Epithelial cell of proximal tubule (primary cell): Measurements from ENCODE around the gene CEP68. TPM values are rescaled to one million over a fixed set of nuclear protein-coding genes. Genes with fewer than 3 reads are reported as not detected.

Experiments used
- DNase-seq: peaks from one replicate; pipeline ENCODE4 v3.0.0-alpha.2; 2011; ENCODE audit warnings: low read depth
- H3K4me3 ChIP-seq: 2 replicates; pipeline ENCODE4 v1.5.1; 2011; ENCODE audit warnings: low read depth, mild to moderate bottlenecking, low read length
- total RNA-seq: library from RNA; depleted of rRNA; stranded (reverse); fragments of >200 nt; gene quantifications from 2 replicates; pipeline ENCODE4 v1.2.3, GENCODE V29; 2015
- TF ChIP-seq, protein P1 (sequence below): conservative IDR thresholded peaks from 2 replicates; pipeline ENCODE4 v1.5.1; 2012; ENCODE audit warnings: low read depth, mild to moderate bottlenecking, low read length

Gene CEP68
- total RNA-seq, 1 donor from 2014 or later: 5.1 TPM

DNA sequence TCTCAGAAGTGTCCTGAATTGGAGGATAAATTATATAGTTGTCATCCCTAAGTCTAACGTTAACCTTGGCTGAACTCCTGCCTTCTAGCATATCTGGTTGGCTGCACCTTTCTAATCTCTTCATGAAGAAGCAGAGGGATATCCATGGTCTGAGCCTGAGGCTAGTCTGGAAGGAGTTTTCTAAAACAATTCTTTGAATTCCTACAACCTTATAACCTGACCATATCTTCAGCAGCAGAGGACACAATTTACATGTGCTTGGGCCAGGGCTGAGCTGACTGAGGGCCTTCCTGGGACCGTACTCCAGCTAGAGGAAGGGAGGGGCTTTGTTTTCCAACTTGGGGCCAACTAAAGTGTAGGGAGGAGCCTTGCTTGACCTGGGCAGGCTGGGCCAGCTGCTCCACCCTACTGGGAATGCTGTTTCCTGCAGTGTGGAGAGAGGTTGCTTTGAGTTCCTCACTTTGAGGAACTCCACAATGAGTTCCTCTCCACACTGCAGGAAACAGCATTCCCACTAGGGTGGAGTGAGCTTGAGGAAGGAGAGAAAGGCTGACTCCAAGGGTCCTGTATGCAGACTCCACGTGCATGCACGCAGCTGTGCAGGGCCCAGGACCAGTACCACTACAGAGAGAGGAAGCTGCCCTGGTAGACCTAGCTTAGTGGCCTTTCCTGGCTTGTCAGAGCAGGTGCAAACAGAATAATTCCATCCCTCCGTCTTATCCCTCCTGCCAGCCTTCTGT lies 19.6 kb downstream of the CEP68 start:
- no peak for DNase-seq
- TF ChIP-seq, protein P1, sequence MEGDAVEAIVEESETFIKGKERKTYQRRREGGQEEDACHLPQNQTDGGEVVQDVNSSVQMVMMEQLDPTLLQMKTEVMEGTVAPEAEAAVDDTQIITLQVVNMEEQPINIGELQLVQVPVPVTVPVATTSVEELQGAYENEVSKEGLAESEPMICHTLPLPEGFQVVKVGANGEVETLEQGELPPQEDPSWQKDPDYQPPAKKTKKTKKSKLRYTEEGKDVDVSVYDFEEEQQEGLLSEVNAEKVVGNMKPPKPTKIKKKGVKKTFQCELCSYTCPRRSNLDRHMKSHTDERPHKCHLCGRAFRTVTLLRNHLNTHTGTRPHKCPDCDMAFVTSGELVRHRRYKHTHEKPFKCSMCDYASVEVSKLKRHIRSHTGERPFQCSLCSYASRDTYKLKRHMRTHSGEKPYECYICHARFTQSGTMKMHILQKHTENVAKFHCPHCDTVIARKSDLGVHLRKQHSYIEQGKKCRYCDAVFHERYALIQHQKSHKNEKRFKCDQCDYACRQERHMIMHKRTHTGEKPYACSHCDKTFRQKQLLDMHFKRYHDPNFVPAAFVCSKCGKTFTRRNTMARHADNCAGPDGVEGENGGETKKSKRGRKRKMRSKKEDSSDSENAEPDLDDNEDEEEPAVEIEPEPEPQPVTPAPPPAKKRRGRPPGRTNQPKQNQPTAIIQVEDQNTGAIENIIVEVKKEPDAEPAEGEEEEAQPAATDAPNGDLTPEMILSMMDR: no peak
- H3K4me3 ChIP-seq: no peak overlapping the region

DNA sequence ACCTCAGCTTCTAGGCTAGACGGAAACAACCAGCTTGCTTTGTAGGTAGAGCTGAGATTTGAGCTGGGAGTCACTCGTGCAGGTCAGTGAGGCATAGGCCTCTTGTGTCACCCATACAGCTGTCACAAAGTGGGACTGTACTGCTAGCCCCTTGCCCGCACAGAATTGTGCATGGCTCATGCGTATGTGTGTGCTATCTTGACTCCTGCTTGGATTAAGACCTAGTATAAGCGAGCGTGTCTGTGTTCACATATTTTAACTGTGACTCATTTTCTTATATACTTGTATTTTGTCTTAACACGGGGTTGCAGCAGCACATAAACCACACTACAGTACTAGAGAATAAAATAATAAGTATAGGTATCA lies 20.1 kb downstream of the CEP68 start:
- DNase-seq: no peak
- TF ChIP-seq, protein P1: no peak

DNA sequence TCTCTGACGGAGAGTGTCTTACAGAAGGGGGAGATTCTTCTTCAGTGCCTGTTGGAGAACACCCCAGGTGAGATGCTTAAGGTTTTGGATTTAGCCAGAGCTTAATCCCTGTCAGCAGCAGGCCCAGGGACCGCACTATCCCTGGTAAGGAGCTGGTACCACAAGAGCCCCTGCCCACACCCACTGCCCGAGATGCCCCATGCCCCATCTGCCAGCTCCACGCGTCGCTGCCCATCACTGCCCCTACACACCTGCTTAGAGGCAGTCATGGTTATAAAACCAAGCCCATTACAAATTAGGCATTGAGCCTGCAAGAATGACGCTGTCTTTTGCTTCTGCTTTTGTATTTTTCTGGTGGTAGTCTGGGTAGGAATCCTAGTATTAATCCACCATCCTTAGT lies 21.7 kb downstream of the CEP68 start:
- H3K4me3 ChIP-seq: no peak overlapping the region
- no peak for DNase-seq
- TF ChIP-seq, protein P1: no peak

More for the DNA sequence above, 20.1 kb downstream of the CEP68 start:
- H3K4me3 ChIP-seq: no peak overlapping the region

DNA sequence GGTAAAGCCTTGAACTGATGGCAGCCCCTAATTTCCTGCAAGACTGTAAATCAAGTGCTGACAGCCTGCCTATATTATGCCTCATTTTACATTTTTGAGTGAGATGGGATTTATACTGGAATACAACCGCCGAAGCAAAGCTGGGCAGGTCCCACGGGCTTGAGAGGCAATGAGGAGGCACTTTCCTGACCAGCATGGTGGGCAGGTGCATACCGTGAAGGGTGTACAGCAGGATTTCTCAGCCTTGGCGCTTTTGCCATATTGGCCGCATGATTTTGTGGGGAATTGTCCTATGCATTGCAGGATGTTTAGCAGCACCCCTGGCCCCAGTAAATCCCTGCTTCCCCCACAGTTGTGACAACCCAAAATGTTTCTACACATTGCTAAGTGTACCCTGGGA lies 22.8 kb downstream of the CEP68 start:
- TF ChIP-seq, protein P1: no peak
- no peak for DNase-seq
- no peak overlapping the region for H3K4me3 ChIP-seq

DNA sequence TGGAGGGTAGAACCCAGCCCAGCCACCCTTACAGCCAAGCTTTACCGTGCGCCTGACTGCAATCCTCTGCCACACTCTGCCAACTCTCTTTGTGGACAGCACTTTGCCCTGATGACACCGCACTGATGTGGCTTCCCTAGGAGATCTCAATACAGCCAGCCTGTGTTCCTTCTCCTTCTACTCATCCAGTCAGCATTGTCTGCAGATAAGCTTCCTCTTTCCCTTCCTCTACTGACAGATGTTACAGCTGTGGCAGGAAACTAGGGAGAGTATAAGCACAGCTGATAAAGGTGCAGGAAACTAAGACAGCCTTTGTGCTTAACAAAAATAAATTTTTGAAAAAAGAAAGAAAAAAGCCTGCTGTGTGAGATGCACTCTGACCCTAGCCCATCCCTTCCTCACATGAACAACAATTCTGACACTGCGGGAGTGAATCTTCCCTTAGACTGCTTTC lies 25.0 kb downstream of the CEP68 start:
- no peak overlapping the region for H3K4me3 ChIP-seq
- no peak for DNase-seq
- TF ChIP-seq, protein P1: no peak

DNA sequence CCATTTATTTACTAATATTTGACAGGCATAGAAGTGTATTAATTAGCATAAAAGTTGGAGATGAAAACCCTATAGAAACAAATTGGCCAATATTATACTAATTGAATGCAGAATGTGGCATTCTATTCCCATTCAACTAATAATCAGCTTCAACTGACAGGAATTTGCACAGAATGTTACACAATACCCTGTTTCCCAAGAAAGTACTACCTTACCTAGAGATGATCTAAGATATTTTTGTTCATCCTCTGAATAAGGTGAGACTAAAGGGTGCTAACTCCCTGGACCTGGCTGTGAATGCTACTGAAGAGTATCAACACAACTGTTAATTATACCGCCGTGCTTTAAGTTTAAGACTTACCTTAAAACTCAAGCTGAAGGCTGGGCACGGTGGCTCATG lies 28.9 kb downstream of the CEP68 start:
- H3K4me3 ChIP-seq: no peak overlapping the region
- TF ChIP-seq, protein P1: no peak
- DNase-seq: no peak

DNA sequence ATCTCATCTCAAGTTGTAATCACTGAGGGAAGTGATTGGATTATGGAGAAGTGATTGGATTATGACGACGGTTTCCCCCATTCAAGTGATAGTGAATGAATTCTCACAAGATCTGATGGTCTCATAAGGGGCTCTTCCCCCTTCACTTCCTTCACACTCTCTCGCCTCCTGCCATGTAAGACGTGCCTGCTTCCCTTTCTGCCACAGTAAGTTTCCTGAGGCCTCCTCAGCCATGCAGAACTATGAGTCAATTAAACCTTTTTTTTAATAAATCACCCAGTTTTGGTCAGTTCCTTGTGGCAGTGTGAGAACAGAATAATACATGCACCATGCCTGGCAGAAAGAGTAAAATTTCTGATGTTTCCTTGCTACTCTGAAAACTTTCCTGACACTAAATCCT lies 36.6 kb downstream of the CEP68 start:
- DNase-seq: peak; percentile 27
- TF ChIP-seq, protein P1: no peak
- H3K4me3 ChIP-seq: no peak overlapping the region
